Left ventricle myocardium inferior (tissue), 1 donor: ENCODE measurements around the gene HSD17B2. TPM values are rescaled to one million over a fixed set of nuclear protein-coding genes. Genes with fewer than 3 reads are reported as not detected.

Source experiments
- DNase-seq: peaks from one replicate; pipeline ENCODE4 v3.0.0-alpha.2; 2020
- H3K27ac ChIP-seq: fragments of 200-600 bp; replicated peaks from 2 replicates; pipeline ENCODE4 v1.8.0; 2021
- H3K27me3 ChIP-seq: fragments of 200-600 bp; 2 replicates; pipeline ENCODE4 v1.8.0; 2021; ENCODE audit warnings: low read depth
- H3K36me3 ChIP-seq: fragments of 200-600 bp; 2 replicates; pipeline ENCODE4 v1.8.0; 2021
- H3K4me1 ChIP-seq: fragments of 200-600 bp; 2 replicates; pipeline ENCODE4 v1.8.0; 2021
- H3K4me3 ChIP-seq: fragments of 200-600 bp; 2 replicates; pipeline ENCODE4 v1.8.0; 2021; ENCODE audit warnings: mild to moderate bottlenecking, moderate library complexity
- H3K9me3 ChIP-seq: fragments of 200-600 bp; replicated peaks from 2 replicates; pipeline ENCODE4 v1.8.0; 2021
- intact Hi-C: fragments of 100-400 bp; cut with micrococcal nuclease; formaldehyde crosslinking; loops from one replicate; pipeline ENCODE4 v1.11.0; 2022
- total RNA-seq: library from RNA; stranded (reverse); fragmentation: NEBNext Ultra II Directional; extraction: Animal tissue kit (Norgen Biotek cat#: 25700); gene quantifications from one replicate; pipeline ENCODE4 v1.2.1, GENCODE V29; 2021
- TF ChIP-seq, protein P1 (sequence below): fragments of 200-600 bp; IDR thresholded peaks from 2 replicates; pipeline ENCODE4 v1.8.0; 2021; ENCODE audit warnings: antibody characterized with exemption, mild to moderate bottlenecking, borderline replicate concordance
- donor health status: DM: no; HTN: yes; CAD: no; lungs with severe emphysema.

HSD17B2 gene
- total RNA-seq, 1 donor from 2014 or later = not detected

DNA sequence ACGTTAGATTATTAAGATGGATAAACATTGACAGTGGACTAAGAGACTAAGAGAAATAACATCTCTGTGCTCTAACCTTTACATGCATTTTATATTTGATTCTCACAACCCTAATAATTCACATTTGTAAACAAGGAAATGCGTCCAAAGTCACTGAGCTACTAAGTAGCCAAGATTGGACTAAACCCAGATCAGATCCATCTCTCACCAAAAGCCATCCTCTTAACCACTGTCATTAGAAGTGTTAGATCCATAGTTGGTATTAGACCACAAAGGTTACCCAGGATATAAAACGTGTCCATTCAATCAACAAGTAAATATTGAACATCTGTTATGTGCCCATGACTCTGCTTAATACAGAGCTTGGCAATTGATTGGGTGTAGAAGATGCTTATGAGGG, 5.2 kb downstream of the HSD17B2 start:
- no peaks in the 10 kb centered on the region for H3K9me3 ChIP-seq
- H3K36me3 ChIP-seq = no peaks in the 10 kb centered on the region
- no peaks in the 10 kb centered on the region for H3K4me1 ChIP-seq
- no peak overlapping the region for H3K4me3 ChIP-seq
- H3K27ac ChIP-seq = no peak overlapping the region
- intact Hi-C loops = no loop called here
- TF ChIP-seq, protein P1, sequence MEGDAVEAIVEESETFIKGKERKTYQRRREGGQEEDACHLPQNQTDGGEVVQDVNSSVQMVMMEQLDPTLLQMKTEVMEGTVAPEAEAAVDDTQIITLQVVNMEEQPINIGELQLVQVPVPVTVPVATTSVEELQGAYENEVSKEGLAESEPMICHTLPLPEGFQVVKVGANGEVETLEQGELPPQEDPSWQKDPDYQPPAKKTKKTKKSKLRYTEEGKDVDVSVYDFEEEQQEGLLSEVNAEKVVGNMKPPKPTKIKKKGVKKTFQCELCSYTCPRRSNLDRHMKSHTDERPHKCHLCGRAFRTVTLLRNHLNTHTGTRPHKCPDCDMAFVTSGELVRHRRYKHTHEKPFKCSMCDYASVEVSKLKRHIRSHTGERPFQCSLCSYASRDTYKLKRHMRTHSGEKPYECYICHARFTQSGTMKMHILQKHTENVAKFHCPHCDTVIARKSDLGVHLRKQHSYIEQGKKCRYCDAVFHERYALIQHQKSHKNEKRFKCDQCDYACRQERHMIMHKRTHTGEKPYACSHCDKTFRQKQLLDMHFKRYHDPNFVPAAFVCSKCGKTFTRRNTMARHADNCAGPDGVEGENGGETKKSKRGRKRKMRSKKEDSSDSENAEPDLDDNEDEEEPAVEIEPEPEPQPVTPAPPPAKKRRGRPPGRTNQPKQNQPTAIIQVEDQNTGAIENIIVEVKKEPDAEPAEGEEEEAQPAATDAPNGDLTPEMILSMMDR = no peak
- DNase-seq = no peak
- peaks cover 57% of the 10 kb centered on the region for H3K27me3 ChIP-seq

DNA sequence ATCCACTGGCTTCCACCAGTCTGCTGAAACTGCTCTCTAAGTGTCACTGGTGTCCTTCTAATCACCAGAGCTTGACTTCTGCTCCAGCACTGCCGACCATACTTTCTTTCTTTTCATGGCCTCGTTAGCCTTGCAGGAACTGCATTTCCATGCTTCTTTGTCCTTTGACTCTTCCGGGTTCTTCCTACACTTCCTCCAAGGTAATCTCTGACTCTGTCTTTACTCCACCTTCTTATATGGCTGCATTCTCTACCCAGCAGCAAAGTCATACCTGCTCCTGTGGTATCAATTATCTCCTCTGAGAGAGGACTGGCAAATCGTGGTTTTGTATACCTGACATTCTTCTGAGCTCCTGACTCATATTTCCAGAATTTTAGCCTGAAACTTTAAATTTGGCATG, 6.5 kb downstream of the HSD17B2 start:
- no peak for DNase-seq
- H3K27ac ChIP-seq = no peak overlapping the region
- no peaks in the 10 kb centered on the region for H3K36me3 ChIP-seq
- no peak overlapping the region for H3K4me3 ChIP-seq
- H3K27me3 ChIP-seq = peaks cover 61% of the 10 kb centered on the region
- no peaks in the 10 kb centered on the region for H3K4me1 ChIP-seq
- TF ChIP-seq, protein P1 = no peak
- intact Hi-C loops = no loop called here
- no peaks in the 10 kb centered on the region for H3K9me3 ChIP-seq

DNA sequence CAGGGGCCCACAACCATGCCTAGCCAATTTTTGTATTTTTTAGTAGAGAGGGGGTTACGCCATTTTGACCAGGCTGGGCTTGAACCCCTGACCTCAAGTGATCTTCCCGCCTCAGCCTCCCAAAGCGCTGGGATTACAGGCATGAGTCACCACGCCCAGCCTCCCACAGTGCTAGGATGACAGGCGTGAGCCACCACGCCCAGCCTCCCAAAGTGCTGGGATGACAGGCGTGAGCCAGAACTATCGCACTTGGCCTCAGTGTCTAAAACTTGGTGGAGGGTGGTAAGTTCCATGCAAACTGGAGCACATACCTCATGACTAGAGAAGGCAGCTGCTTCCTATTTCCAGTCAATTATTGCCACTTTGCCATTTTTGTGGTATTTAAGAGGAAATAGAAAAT, 7.1 kb downstream of the HSD17B2 start:
- TF ChIP-seq, protein P1 = no peak
- no peaks in the 10 kb centered on the region for H3K4me1 ChIP-seq
- no peaks in the 10 kb centered on the region for H3K36me3 ChIP-seq
- no peaks in the 10 kb centered on the region for H3K9me3 ChIP-seq
- DNase-seq = no peak
- intact Hi-C loops = no loop called here
- H3K27me3 ChIP-seq = peaks cover 67% of the 10 kb centered on the region
- no peak overlapping the region for H3K27ac ChIP-seq
- H3K4me3 ChIP-seq = no peak overlapping the region

DNA sequence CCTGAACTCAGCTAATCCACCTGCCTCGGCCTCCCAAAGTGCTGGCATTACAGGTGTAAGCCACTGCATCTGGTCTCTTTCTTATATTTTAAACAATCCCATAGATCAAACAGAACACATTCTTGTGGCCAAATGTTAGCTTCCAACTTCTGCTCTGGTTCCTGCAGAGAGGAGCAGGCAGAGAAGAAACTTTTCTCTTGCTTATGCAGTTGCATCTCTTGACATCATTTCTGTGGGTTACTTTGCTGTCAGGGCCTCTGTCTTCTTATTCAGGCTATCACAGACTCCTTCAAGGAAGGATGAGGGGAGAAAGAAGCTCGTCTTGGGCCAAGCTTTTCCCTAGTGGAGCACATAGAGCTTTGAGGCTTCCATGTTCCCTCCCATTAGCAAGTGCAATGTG, 7.8 kb downstream of the HSD17B2 start:
- Histone ChIP-seq H3K27me3 (peaks cover 70% of the 10 kb centered on the region), H3K27ac (no peak overlapping the region), H3K9me3 (no peaks in the 10 kb centered on the region), H3K36me3 (no peaks in the 10 kb centered on the region), H3K4me3 (no peak overlapping the region), H3K4me1 (no peaks in the 10 kb centered on the region)
- TF ChIP-seq, protein P1 = no peak
- DNase-seq = no peak
- intact Hi-C loops = no loop called here

DNA sequence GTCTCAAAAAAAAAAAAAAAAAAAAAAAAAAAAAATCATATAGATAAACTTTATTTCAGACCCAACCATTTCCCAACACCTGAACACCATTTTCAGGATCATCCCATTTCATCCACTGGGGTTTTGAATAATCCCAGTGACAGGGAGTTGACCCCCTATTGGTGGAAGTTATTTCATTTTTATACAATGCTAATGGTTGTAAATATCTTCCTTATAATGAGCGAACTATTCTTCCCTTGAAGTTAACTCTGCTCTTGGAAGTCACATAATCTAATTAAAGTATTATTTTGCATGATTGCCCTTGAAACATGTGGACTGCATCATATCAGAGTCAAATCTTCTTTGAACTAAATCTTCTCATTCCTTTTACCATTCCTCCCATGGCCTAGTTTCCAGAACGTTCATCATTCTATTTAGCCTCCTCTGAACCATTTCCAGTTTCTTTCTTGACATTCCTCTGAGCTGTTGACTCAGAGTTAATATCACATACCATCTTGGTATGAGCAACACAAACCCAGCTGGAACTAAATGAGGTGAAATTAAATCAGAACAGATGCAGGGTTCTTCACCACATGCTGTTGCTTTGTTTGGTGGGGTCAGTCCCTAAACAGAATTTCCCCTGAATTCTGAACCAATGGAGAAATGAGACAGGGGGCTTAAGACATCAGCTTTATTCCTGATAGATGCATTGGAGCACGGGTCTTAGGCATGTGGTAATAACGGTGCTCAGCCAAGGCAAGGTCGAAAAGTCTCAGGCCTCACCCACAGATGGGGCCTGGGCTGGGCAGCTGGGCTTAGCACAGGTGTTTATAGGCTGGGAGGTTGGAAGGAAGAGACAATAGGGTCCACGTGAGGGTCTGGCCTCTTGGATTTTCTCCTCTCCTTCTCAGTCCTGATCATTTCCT, 8.9 kb downstream of the HSD17B2 start:
- Histone ChIP-seq H3K9me3 (no peaks in the 10 kb centered on the region), H3K27ac (no peak overlapping the region), H3K4me1 (no peaks in the 10 kb centered on the region), H3K36me3 (no peaks in the 10 kb centered on the region), H3K27me3 (peaks cover 69% of the 10 kb centered on the region), H3K4me3 (no peak overlapping the region)
- TF ChIP-seq, protein P1 = no peak
- intact Hi-C loops = no loop called here
- no peak for DNase-seq
